GM23338 (cell line): Measurements from ENCODE around the gene DDX56.

ENCODE experiments used
- CREB1 ChIP-seq: fragments of 250-450 bp; sonication (Bioruptor Pico); IDR thresholded peaks from 2 replicates; pipeline ENCODE4 v1.5.0; 2020; ENCODE audit warnings: low read depth, mild to moderate bottlenecking, moderate library complexity
- CTCF ChIP-seq, 2 experiments: fragments of 200-600 bp in 1 of 2; sonication (generic) in 1 of 2; conservative IDR thresholded peaks; 2 replicates each; pipeline versions ENCODE4 v1.5.1 to v1.6.1; 2016 to 2017; ENCODE audit warnings: antibody characterized with exemption in 2 of 2, low read depth in 2 of 2, mild to moderate bottlenecking in 2 of 2, moderate library complexity in 1 of 2
- ETS1 ChIP-seq: IDR thresholded peaks from 2 replicates; pipeline ENCODE4 v1.6.1; 2016; ENCODE audit warnings: antibody characterized with exemption
- EZH2 ChIP-seq: fragments of 200-600 bp; sonication (generic); IDR thresholded peaks from one replicate; pipeline ENCODE4 v1.8.0; 2017; ENCODE audit warnings: antibody characterized with exemption, mild to moderate bottlenecking, low read depth; ENCODE audit not compliant: unreplicated experiment
- EZH2phosphoT487 ChIP-seq: fragments of 200-600 bp; sonication (generic); IDR thresholded peaks from one replicate; pipeline ENCODE4 v1.8.1; 2018; ENCODE audit warnings: antibody characterized with exemption; ENCODE audit not compliant: unreplicated experiment
- JUNB ChIP-seq: IDR thresholded peaks from one replicate; pipeline ENCODE4 v1.6.1; 2016; ENCODE audit warnings: antibody characterized with exemption; ENCODE audit not compliant: unreplicated experiment
- NANOG ChIP-seq: IDR thresholded peaks from 2 replicates; pipeline ENCODE4 v1.6.1; 2016; ENCODE audit warnings: antibody characterized with exemption, borderline replicate concordance
- POLR2AphosphoS5 ChIP-seq: IDR thresholded peaks from 2 replicates; pipeline ENCODE4 v1.6.1; 2016; ENCODE audit warnings: antibody characterized with exemption, low read depth
- REST ChIP-seq: IDR thresholded peaks from one replicate; pipeline ENCODE4 v1.6.1; 2018; ENCODE audit warnings: antibody characterized with exemption; ENCODE audit not compliant: unreplicated experiment
- STAT1 ChIP-seq: IDR thresholded peaks from one replicate; pipeline ENCODE4 v1.6.1; 2016; ENCODE audit warnings: antibody characterized with exemption; ENCODE audit not compliant: unreplicated experiment
- ZNF114 ChIP-seq: fragments of 250-450 bp; sonication (Bioruptor Pico); IDR thresholded peaks from 2 replicates; pipeline ENCODE4 v1.5.0; 2020; ENCODE audit warnings: mild to moderate bottlenecking, moderate library complexity
- ZNF331 ChIP-seq: fragments of 250-450 bp; sonication (Bioruptor Pico); IDR thresholded peaks from 2 replicates; pipeline ENCODE4 v1.5.0; 2020; ENCODE audit warnings: low read depth, mild to moderate bottlenecking, moderate library complexity
- TF ChIP-seq, protein P1 (sequence below): fragments of 250-450 bp; sonication (Bioruptor Pico); IDR thresholded peaks from 2 replicates; pipeline ENCODE4 v1.5.0; 2020; ENCODE audit warnings: mild to moderate bottlenecking, moderate library complexity

DNA sequence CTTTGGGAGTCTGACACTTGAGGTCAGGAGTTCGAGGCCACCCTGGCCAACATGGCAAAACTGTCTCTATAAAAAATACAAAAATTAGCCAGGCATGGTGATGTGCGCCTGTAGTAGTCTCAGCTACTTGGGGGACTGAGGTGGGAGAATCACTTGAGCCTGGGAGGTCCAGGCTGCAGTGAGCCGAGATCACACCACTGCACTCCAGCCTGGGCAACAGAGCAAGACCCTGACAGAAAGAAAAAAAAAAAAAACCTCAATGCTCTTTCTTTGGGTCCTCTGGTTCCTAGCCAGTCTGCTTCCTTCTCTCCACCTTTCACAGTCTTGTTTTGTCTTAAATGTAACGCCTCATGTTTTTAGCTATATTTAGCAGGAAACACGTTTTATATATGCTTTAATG, 42.1 kb upstream of the DDX56 start:
- no peak for TF ChIP-seq POLR2AphosphoS5
- TF ChIP-seq CTCF (conservative IDR thresholded peaks at IDR 0.05; ENCODE audit: low read depth in 2 of 2), result no peak
- TF ChIP-seq CREB1 (CRISPR knock-in tag), result no peak
- TF ChIP-seq REST, result no peak
- TF ChIP-seq ZNF114 (CRISPR knock-in tag), result no peak
- no peak for TF ChIP-seq ZNF331 (CRISPR knock-in tag)
- TF ChIP-seq EZH2phosphoT487, result no peak
- no peak for TF ChIP-seq ETS1
- TF ChIP-seq, protein P1, sequence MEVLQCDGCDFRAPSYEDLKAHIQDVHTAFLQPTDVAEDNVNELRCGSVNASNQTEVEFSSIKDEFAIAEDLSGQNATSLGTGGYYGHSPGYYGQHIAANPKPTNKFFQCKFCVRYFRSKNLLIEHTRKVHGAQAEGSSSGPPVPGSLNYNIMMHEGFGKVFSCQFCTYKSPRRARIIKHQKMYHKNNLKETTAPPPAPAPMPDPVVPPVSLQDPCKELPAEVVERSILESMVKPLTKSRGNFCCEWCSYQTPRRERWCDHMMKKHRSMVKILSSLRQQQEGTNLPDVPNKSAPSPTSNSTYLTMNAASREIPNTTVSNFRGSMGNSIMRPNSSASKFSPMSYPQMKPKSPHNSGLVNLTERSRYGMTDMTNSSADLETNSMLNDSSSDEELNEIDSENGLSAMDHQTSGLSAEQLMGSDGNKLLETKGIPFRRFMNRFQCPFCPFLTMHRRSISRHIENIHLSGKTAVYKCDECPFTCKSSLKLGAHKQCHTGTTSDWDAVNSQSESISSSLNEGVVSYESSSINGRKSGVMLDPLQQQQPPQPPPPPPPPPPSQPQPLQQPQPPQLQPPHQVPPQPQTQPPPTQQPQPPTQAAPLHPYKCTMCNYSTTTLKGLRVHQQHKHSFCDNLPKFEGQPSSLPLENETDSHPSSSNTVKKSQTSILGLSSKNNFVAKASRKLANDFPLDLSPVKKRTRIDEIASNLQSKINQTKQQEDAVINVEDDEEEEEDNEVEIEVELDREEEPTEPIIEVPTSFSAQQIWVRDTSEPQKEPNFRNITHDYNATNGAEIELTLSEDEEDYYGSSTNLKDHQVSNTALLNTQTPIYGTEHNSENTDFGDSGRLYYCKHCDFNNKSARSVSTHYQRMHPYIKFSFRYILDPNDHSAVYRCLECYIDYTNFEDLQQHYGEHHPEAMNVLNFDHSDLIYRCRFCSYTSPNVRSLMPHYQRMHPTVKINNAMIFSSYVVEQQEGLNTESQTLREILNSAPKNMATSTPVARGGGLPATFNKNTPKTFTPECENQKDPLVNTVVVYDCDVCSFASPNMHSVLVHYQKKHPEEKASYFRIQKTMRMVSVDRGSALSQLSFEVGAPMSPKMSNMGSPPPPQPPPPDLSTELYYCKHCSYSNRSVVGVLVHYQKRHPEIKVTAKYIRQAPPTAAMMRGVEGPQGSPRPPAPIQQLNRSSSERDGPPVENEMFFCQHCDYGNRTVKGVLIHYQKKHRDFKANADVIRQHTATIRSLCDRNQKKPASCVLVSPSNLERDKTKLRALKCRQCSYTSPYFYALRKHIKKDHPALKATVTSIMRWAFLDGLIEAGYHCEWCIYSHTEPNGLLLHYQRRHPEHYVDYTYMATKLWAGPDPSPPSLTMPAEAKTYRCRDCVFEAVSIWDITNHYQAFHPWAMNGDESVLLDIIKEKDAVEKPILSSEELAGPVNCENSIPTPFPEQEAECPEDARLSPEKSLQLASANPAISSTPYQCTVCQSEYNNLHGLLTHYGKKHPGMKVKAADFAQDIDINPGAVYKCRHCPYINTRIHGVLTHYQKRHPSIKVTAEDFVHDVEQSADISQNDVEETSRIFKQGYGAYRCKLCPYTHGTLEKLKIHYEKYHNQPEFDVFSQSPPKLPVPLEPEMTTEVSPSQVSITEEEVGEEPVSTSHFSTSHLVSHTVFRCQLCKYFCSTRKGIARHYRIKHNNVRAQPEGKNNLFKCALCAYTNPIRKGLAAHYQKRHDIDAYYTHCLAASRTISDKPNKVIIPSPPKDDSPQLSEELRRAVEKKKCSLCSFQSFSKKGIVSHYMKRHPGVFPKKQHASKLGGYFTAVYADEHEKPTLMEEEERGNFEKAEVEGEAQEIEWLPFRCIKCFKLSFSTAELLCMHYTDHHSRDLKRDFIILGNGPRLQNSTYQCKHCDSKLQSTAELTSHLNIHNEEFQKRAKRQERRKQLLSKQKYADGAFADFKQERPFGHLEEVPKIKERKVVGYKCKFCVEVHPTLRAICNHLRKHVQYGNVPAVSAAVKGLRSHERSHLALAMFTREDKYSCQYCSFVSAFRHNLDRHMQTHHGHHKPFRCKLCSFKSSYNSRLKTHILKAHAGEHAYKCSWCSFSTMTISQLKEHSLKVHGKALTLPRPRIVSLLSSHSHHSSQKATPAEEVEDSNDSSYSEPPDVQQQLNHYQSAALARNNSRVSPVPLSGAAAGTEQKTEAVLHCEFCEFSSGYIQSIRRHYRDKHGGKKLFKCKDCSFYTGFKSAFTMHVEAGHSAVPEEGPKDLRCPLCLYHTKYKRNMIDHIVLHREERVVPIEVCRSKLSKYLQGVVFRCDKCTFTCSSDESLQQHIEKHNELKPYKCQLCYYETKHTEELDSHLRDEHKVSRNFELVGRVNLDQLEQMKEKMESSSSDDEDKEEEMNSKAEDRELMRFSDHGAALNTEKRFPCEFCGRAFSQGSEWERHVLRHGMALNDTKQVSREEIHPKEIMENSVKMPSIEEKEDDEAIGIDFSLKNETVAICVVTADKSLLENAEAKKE (CRISPR knock-in tag), result no peak
- TF ChIP-seq EZH2, result no peak
- no peak for TF ChIP-seq NANOG
- no peak for TF ChIP-seq STAT1
- no peak for TF ChIP-seq JUNB
